AG09309 (cell line): ENCODE results near the gene TRAPPC12.

Source experiments
- DNase-seq: peaks from one replicate; pipeline ENCODE4 v3.0.0-alpha.2; 2010; ENCODE audit warnings: low read depth
- H3K4me3 ChIP-seq: 2 replicates; pipeline ENCODE4 v1.5.1; 2011; ENCODE audit warnings: mild to moderate bottlenecking, low read depth, low read length, moderate library complexity; ENCODE audit not compliant: control insufficient read depth
- CTCF ChIP-seq: IDR thresholded peaks from 2 replicates; pipeline ENCODE4 v1.5.1; 2011; ENCODE audit warnings: mild to moderate bottlenecking, low read depth, low read length, inconsistent platforms; ENCODE audit not compliant: insufficient read depth, control insufficient read depth; ENCODE audit errors: missing control alignments

TRAPPC12 gene

GRCh38 chr2:3466966-3467365, 87.5 kb downstream of the TRAPPC12 start:
- TF ChIP-seq CTCF, result no peak
- H3K4me3 ChIP-seq, result no peak overlapping the region
- DNase-seq, result no peak

- no peak for TF ChIP-seq CTCF
- H3K4me3 ChIP-seq, result no peak overlapping the region
- DNase-seq, result no peak
These were observed 88.2 kb downstream of the TRAPPC12 start for GRCh38 chr2:3467654-3468053.

GRCh38 chr2:3468296-3468988, 88.9 kb downstream of the TRAPPC12 start:
- no peak for DNase-seq
- no peak overlapping the region for H3K4me3 ChIP-seq
- TF ChIP-seq CTCF, result no peak

GRCh38 chr2:3469486-3469885, 90.0 kb downstream of the TRAPPC12 start:
- DNase-seq, result no peak
- TF ChIP-seq CTCF, result no peak
- no peak overlapping the region for H3K4me3 ChIP-seq

GRCh38 chr2:3470166-3470651, 90.7 kb downstream of the TRAPPC12 start:
- no peak for TF ChIP-seq CTCF
- DNase-seq, result peak; percentile 41
- no peak overlapping the region for H3K4me3 ChIP-seq

GRCh38 chr2:3470856-3471737, 91.6 kb downstream of the TRAPPC12 start:
- no peak overlapping the region for H3K4me3 ChIP-seq
- DNase-seq, result no peak
- no peak for TF ChIP-seq CTCF
